Prostate gland (tissue), 2 donors: Measurements from ENCODE around the gene DECR2.

Source experiments
- CTCF ChIP-seq, 4 experiments: fragments of 200-600 bp in 2 of 4; fragments of 450-650 bp in 2 of 4; sonication (generic) in 2 of 4; IDR thresholded peaks; 1 replicate in 3 of 4; 2 replicates in 1 of 4; pipeline ENCODE4 v1.5.1; 2016 to 2019; ENCODE audit warnings: antibody characterized with exemption in 4 of 4, mild to moderate bottlenecking in 2 of 4, moderate library complexity in 2 of 4
- POLR2A ChIP-seq: fragments of 450-650 bp; IDR thresholded peaks from one replicate; pipeline ENCODE4 v1.6.1; 2016; ENCODE audit warnings: antibody characterized with exemption, mild to moderate bottlenecking
- POLR2AphosphoS5 ChIP-seq: sonication (generic); formaldehyde crosslinking; IDR thresholded peaks from one replicate; pipeline ENCODE4 v1.6.1; 2017; ENCODE audit warnings: antibody characterized with exemption

- TF ChIP-seq CTCF (IDR thresholded peaks at IDR 0.05) (no peak), POLR2A (no peak), POLR2AphosphoS5 (no peak)
Measured at GRCh38 chr16:369866-370436, 31.7 kb upstream of the DECR2 start.
